Amniotic epithelial cell (primary cell): ENCODE data around the gene CXorf51A.
"Not testable (repeated sequence)": the region's sequence is repeated elsewhere in the genome, so short reads cannot be mapped to it uniquely, and the experiment has no call there.

Experiments used
- DNase-seq: peaks from one replicate; pipeline ENCODE4 v3.0.0-alpha.2; 2010; ENCODE audit warnings: low read depth

The CXorf51A gene

GRCh38 chrX:146814644-146815043 lies at the start of gene CXorf51A:
CXorf51A (minus strand) TSS chrX:146814744; CDS start chrX:146814723, 21 bp downstream.
- DNase-seq: not testable (repeated sequence)

GRCh38 chrX:146863566-146863965 lies 49.0 kb upstream of the CXorf51A start:
- no peak for DNase-seq

GRCh38 chrX:146854281-146854680 lies 39.7 kb upstream of the CXorf51A start:
- no peak for DNase-seq

GRCh38 chrX:146831994-146832393 lies 17.4 kb upstream of the CXorf51A start:
- DNase-seq: no peak

DNA sequence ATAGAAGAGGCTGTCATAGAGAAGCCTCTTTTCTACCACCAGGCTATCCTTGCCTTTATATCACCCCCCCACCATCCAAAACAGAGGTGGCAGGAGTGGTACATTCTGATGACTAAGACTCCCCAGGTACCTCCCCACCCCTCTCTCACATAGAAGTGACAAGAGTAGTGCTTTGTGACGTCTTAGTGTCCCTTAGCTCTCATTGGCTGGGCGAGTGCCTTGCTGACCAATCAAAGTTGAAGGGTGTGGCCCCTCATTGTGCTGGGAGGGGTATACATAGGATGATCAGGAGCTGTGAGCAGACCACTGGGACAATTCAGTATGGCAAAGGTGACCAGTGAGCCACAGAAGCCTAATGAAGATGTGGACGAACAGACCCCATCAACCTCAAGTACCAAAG lies 5.1 kb downstream of the CXorf51A start, which contains the start of gene CXorf51B:
CXorf51B (plus strand) TSS at position 301 of the 400 bp plus-strand sequence; CDS start at position 322, 21 bp downstream.
- DNase-seq: not testable (repeated sequence)
